K562 (cell line): ENCODE results near the gene LPIN2. TPM values are rescaled to one million over a fixed set of nuclear protein-coding genes. Genes with fewer than 3 reads are reported as not detected.

Experiments used
- E4F1 ChIP-seq: fragments of 250-450 bp; sonication (Bioruptor Pico); IDR thresholded peaks from 2 replicates; pipeline ENCODE4 v1.5.0; 2021; ENCODE audit warnings: mild to moderate bottlenecking, borderline replicate concordance
- HEY1 ChIP-seq: fragments of 250-450 bp; sonication (Bioruptor Pico); IDR thresholded peaks from 2 replicates; pipeline ENCODE4 v1.5.0; 2020; ENCODE audit warnings: mild to moderate bottlenecking, moderate library complexity, borderline replicate concordance
- KLF10 ChIP-seq: fragments of 250-450 bp; sonication (Bioruptor Pico); IDR thresholded peaks from 2 replicates; pipeline ENCODE4 v1.6.1; 2021; ENCODE audit warnings: matching md5 sums
- KLF6 ChIP-seq: fragments of 250-450 bp; sonication (Bioruptor Pico); IDR thresholded peaks from 2 replicates; pipeline ENCODE4 v1.4.0; 2020; ENCODE audit warnings: mild to moderate bottlenecking, moderate library complexity, borderline replicate concordance
- MAX ChIP-seq: sonication (generic); formaldehyde crosslinking; IDR thresholded peaks from 2 replicates; pipeline ENCODE4 v1.9.0; 2022; ENCODE audit warnings: mild to moderate bottlenecking, missing genetic modification reagents
- MGA ChIP-seq: fragments of 450-650 bp; IDR thresholded peaks from 2 replicates; pipeline ENCODE4 v1.6.1; 2016; ENCODE audit warnings: mild to moderate bottlenecking, moderate library complexity
- MTA1 ChIP-seq: fragments of 450-650 bp; IDR thresholded peaks from 2 replicates; pipeline ENCODE4 v1.6.1; 2017; ENCODE audit warnings: borderline replicate concordance
- MYNN ChIP-seq, 2 experiments: sonication (generic); formaldehyde crosslinking in 1 of 2; IDR thresholded peaks; 2 replicates each; pipeline versions ENCODE4 v1.5.0 to v1.6.1; 2016 to 2020; ENCODE audit warnings: antibody characterized with exemption in 1 of 2, missing genetic modification reagents in 1 of 2
- RFX1 ChIP-seq: fragments of 450-650 bp; IDR thresholded peaks from 2 replicates; pipeline ENCODE4 v1.6.1; 2016; ENCODE audit warnings: mild to moderate bottlenecking, moderate library complexity
- TCFL5 ChIP-seq: fragments of 250-450 bp; sonication (Bioruptor Pico); conservative IDR thresholded peaks from 2 replicates; pipeline ENCODE4 v1.6.1; 2021; ENCODE audit warnings: mild to moderate bottlenecking, moderate library complexity, matching md5 sums
- ZNF764 ChIP-seq: fragments of 250-450 bp; sonication (Bioruptor Pico); IDR thresholded peaks from 2 replicates; pipeline ENCODE4 v1.4.0; 2020; ENCODE audit warnings: low read depth, mild to moderate bottlenecking, moderate library complexity
- polyA plus RNA-seq, 8 experiments: library from polyadenylated mRNA; depleted of rRNA in 4 of 8; stranded (reverse) in 5 of 8; unstranded in 3 of 8; fragments of >200 nt; fragmentation: Nextera tagmentation in 2 of 8; fragmentation: Illumina TruSeq in 1 of 8; extraction: Ambion mirVana in 2 of 8; extraction: Trizol in 1 of 8; gene quantifications; 2 replicates each; pipeline versions ENCODE4 v1.2.1 to v1.2.3, GENCODE V29; 2011 to 2014; ENCODE audit warnings: inconsistent platforms in 1 of 8, missing spikeins in 1 of 8
- total RNA-seq, 7 experiments: library from RNA; depleted of rRNA in 6 of 7; stranded (reverse); fragments of >200 nt in 6 of 7; fragmentation: Illumina TruSeq in 2 of 7; extraction: Trizol in 2 of 7; gene quantifications; 2 replicates each; pipeline versions ENCODE4 v1.2.1 to v1.2.3, GENCODE V29; 2011 to 2021; ENCODE audit warnings: low replicate concordance in 1 of 7

Gene LPIN2
- total and polyA plus RNA-seq, 9 of the 15 experiments (the other 6 are each of a cell fraction or from before 2014, with no cell fraction given) = 5.2 to 34.8 (median 24.6) TPM

GRCh38 chr18:3057526-3057925 is 44.6 kb upstream of the LPIN2 start (continued):
- TF ChIP-seq E4F1 (CRISPR knock-in tag) = no peak
- no peak for TF ChIP-seq TCFL5
- TF ChIP-seq RFX1 = no peak
- TF ChIP-seq MYNN (IDR thresholded peaks at IDR 0.05) = no peak
- no peak for TF ChIP-seq MYNN (CRISPR knock-in tag; IDR thresholded peaks at IDR 0.05)
- TF ChIP-seq ZNF764 (CRISPR knock-in tag) = no peak
- no peak for TF ChIP-seq MTA1
- TF ChIP-seq KLF10 (CRISPR knock-in tag) = no peak
- TF ChIP-seq HEY1 (CRISPR knock-in tag) = no peak
- TF ChIP-seq MAX (CRISPR knock-in tag) = 0 out of 2 replicates have a peak, but pooled peaks have one; percentile 15
- no peak for TF ChIP-seq KLF6 (CRISPR knock-in tag)
- TF ChIP-seq MGA = peak; percentile 57
